Body of pancreas (tissue), 4 donors: ENCODE results near the gene IZUMO4.

Experiments used
- POLR2A ChIP-seq, 3 donors: fragments of 450-650 bp; IDR thresholded peaks; one replicate each; pipeline ENCODE4 v1.6.1; 2016; ENCODE audit warnings: antibody characterized with exemption in 3 of 3, mild to moderate bottlenecking in 2 of 3
- TF ChIP-seq, protein P1 (sequence below), 7 experiments: fragments of 450-650 bp in 4 of 7; fragments of 200-600 bp in 3 of 7; sonication (generic) in 3 of 7; IDR thresholded peaks; one replicate each; pipeline ENCODE4 v1.5.1; 2016 to 2019; ENCODE audit warnings: antibody characterized with exemption in 7 of 7

DNA sequence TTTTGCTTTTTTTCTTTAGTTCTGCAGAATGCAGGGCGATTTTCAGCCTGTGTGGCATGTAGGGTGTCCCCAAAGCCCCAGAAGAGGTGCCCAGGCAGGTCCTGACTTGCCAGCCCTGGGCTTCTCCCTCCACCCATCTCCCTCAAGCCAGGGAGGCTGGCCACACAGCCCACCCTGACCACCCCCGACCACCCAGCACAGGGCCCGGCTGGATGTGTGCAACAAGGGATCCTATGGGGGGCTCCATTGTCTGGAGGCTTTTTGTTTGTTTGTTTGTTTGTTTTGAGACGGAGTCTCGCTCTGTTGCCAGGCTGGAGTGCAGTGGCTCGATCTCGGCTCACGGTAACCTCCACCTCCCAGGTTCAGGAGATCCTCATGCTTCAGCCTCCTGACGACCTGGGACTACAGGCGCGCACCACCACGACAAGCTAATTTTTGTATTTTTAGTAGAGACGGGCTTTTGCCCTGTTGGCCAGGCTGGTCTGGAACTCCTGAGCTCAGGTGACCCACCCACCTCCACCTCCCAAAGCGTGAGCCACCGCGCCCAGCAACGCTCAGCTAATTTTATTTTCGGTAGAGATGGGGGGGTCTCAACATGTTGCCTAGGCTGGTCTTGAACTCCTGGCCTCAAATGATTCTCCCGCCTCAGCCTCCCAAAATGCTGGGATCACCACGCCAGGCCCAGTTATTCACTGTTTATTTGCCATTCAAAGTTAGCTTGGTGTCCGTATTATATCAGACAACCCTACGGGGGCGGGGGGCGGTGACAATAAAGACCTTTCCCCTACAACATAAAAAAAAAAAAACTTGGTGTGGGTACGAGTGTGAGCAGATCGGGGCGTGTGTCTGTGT lies 37.9 kb upstream of the IZUMO4 start:
- TF ChIP-seq, protein P1, sequence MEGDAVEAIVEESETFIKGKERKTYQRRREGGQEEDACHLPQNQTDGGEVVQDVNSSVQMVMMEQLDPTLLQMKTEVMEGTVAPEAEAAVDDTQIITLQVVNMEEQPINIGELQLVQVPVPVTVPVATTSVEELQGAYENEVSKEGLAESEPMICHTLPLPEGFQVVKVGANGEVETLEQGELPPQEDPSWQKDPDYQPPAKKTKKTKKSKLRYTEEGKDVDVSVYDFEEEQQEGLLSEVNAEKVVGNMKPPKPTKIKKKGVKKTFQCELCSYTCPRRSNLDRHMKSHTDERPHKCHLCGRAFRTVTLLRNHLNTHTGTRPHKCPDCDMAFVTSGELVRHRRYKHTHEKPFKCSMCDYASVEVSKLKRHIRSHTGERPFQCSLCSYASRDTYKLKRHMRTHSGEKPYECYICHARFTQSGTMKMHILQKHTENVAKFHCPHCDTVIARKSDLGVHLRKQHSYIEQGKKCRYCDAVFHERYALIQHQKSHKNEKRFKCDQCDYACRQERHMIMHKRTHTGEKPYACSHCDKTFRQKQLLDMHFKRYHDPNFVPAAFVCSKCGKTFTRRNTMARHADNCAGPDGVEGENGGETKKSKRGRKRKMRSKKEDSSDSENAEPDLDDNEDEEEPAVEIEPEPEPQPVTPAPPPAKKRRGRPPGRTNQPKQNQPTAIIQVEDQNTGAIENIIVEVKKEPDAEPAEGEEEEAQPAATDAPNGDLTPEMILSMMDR (IDR thresholded peaks at IDR 0.05) = no peak
- no peak for TF ChIP-seq POLR2A (IDR thresholded peaks at IDR 0.05)
